K562 (cell line): ENCODE measurements around the gene SH3BGR. TPM values are rescaled to one million over a fixed set of nuclear protein-coding genes. Genes with fewer than 3 reads are reported as not detected.

ENCODE experiments used
- ATAC-seq: fragments of 200-7000 bp; cut with Tn5 transposase; 3 replicates; pipeline ENCODE4 v1.9.1; 2020; ENCODE audit warnings: moderate library complexity
- BruUV-seq: library from RNA; stranded (reverse); fragments of 400-500 nt; replicated peaks from 2 replicates; lab custom pipeline; 2021; lab: Mats Ljungman, UMichigan
- CTCF ChIA-PET: fragments of 300-600 bp; formaldehyde crosslinking; extraction: SDS; loops from one replicate; lab custom pipeline; 2021; ENCODE audit warnings: low intra/inter-chr PET ratio; lab: Yijun Ruan, JAX
- POLR2A ChIA-PET: fragments of 300-600, 350-650 bp; sonication (Branson Sonifier 250); formaldehyde crosslinking; extraction: SDS; loops from one replicate; lab custom pipeline; 2021; ENCODE audit warnings: antibody characterized with exemption, inconsistent platforms; lab: Yijun Ruan, JAX
- DNase-seq, 4 experiments: peaks; one replicate each; pipeline versions ENCODE4 v3.0.0 to v3.0.0-alpha.2; 2011 to 2018; ENCODE audit warnings: low spot score in 3 of 4, mixed read lengths in 3 of 4; ENCODE audit errors: extremely low read depth in 1 of 4
- FAIRE-seq: peaks from 2 replicates; lab custom pipeline; 2011; peaks lifted over from hg19 to GRCh38; lab: Jason Lieb, UNC
- H2AFZ ChIP-seq: 2 replicates; pipeline ENCODE4 v1.6.0; 2011; ENCODE audit warnings: low read depth, low read length, control low read depth, inconsistent platforms
- H3K27ac ChIP-seq: fragments of 200-600 bp; 3 replicates; pipeline ENCODE4 v1.8.0; 2011; ENCODE audit warnings: low read depth, mild to moderate bottlenecking, control low read depth, inconsistent platforms, low read length, moderate library complexity, mixed read lengths; ENCODE audit errors: extremely low read depth
- H3K27me3 ChIP-seq, 2 experiments: fragments of 300-600 bp in 1 of 2; 2 replicates in 1 of 2; 3 replicates in 1 of 2; pipeline versions ENCODE4 v1.6.0 to v1.8.0; 2011; ENCODE audit warnings: inconsistent platforms in 2 of 2, low read length in 2 of 2, mild to moderate bottlenecking in 1 of 2, mixed read lengths in 1 of 2, moderate library complexity in 1 of 2; ENCODE audit not compliant: control insufficient read depth in 2 of 2, insufficient read depth in 2 of 2
- H3K36me3 ChIP-seq: fragments of 300-600 bp; 3 replicates; pipeline ENCODE4 v1.8.0; 2011; ENCODE audit warnings: mild to moderate bottlenecking, low read length, inconsistent platforms; ENCODE audit not compliant: control insufficient read depth, insufficient read depth
- H3K4me1 ChIP-seq, 2 experiments: fragments of 200-600 bp in 1 of 2; replicated peaks in 1 of 2; 2 replicates in 1 of 2; 3 replicates in 1 of 2; pipeline versions ENCODE4 v1.5.1 to v1.8.0; 2011; ENCODE audit warnings: inconsistent platforms in 2 of 2, low read length in 2 of 2, mild to moderate bottlenecking in 1 of 2, mixed read lengths in 1 of 2, moderate library complexity in 1 of 2; ENCODE audit not compliant: control insufficient read depth in 2 of 2, insufficient read depth in 2 of 2
- H3K4me2 ChIP-seq: 2 replicates; pipeline ENCODE4 v1.6.1; 2011; ENCODE audit warnings: low read length, control low read depth, inconsistent platforms, mixed read lengths; ENCODE audit not compliant: insufficient read depth
- H3K4me3 ChIP-seq: fragments of 200-600 bp; sonication (generic), shearing (Covaris generic); 2 replicates; pipeline ENCODE4 v1.5.1; 2016; ENCODE audit warnings: control low read depth, inconsistent platforms
- H3K79me2 ChIP-seq: fragments of 200-600 bp; 3 replicates; pipeline ENCODE4 v1.8.0; 2011; ENCODE audit warnings: low read length, inconsistent platforms; ENCODE audit not compliant: control insufficient read depth, insufficient read depth
- H3K9ac ChIP-seq, 2 experiments: 2 replicates each; pipeline versions ENCODE4 v1.6.0 to v1.6.1; 2011; ENCODE audit warnings: low read depth in 2 of 2, low read length in 2 of 2, control low read depth in 1 of 2, inconsistent platforms in 1 of 2, mild to moderate bottlenecking in 1 of 2, mixed read lengths in 1 of 2; ENCODE audit not compliant: insufficient read depth in 1 of 2
- H3K9me1 ChIP-seq: one replicate; pipeline ENCODE4 v1.6.0; 2011; ENCODE audit warnings: inconsistent platforms, mild to moderate bottlenecking, low read length, moderate library complexity; ENCODE audit not compliant: control insufficient read depth, insufficient read depth
- H3K9me3 ChIP-seq: replicated peaks from 2 replicates; pipeline ENCODE4 v1.5.1; 2011; ENCODE audit warnings: low read depth, low read length, inconsistent platforms; ENCODE audit not compliant: control insufficient read depth, insufficient read depth
- H4K20me1 ChIP-seq: replicated peaks from 2 replicates; pipeline ENCODE4 v1.6.1; 2011; ENCODE audit warnings: low read length, inconsistent platforms, mixed read lengths; ENCODE audit not compliant: control insufficient read depth, insufficient read depth
- ELF2 ChIP-seq: fragments of 250-450 bp; sonication (Bioruptor Pico); IDR thresholded peaks from 2 replicates; pipeline ENCODE4 v1.5.0; 2021; ENCODE audit warnings: mild to moderate bottlenecking
- ETV1 ChIP-seq: fragments of 450-650 bp; conservative IDR thresholded peaks from 2 replicates; pipeline ENCODE4 v1.6.1; 2016; ENCODE audit warnings: missing genetic modification characterization, control low read depth, low read depth, missing compliant biosample characterization
- FOSL1 ChIP-seq: fragments of 200-800 bp; sonication (Bioruptor generic); conservative IDR thresholded peaks from 2 replicates; pipeline ENCODE4 v1.6.1; 2016; ENCODE audit warnings: missing genetic modification characterization, missing compliant biosample characterization
- HOXB6 ChIP-seq: fragments of 250-450 bp; sonication (Bioruptor Pico); IDR thresholded peaks from 2 replicates; pipeline ENCODE4 v1.5.1; 2022; ENCODE audit warnings: mild to moderate bottlenecking, borderline replicate concordance
- MEF2A ChIP-seq: IDR thresholded peaks from 2 replicates; pipeline ENCODE4 v1.6.1; 2011; ENCODE audit warnings: low read depth, mild to moderate bottlenecking, low read length, moderate library complexity; ENCODE audit not compliant: control insufficient read depth
- MTA3 ChIP-seq: fragments of 450-650 bp; formaldehyde crosslinking; IDR thresholded peaks from 2 replicates; pipeline ENCODE4 v1.6.1; 2017; ENCODE audit warnings: mild to moderate bottlenecking, borderline replicate concordance
- NBN ChIP-seq: fragments of 450-650 bp; IDR thresholded peaks from 2 replicates; pipeline ENCODE4 v1.6.1; 2016; ENCODE audit warnings: low read depth, mild to moderate bottlenecking
- NCOA1 ChIP-seq: fragments of 450-650 bp; IDR thresholded peaks from 2 replicates; pipeline ENCODE4 v1.6.1; 2016; ENCODE audit warnings: low read depth
- POLR2G ChIP-seq: fragments of 200-400 bp; formaldehyde crosslinking; IDR thresholded peaks from 2 replicates; pipeline ENCODE4 v1.6.1; 2017; ENCODE audit warnings: low read depth, mild to moderate bottlenecking, antibody characterized with exemption, low read length, moderate library complexity
- RBFOX2 ChIP-seq: fragments of 200-400 bp; formaldehyde crosslinking; IDR thresholded peaks from 2 replicates; pipeline ENCODE4 v1.6.1; 2017; ENCODE audit warnings: low read depth, mild to moderate bottlenecking, low read length, moderate library complexity
- TAF1 ChIP-seq: IDR thresholded peaks from 2 replicates; pipeline ENCODE4 v1.6.1; 2011; ENCODE audit warnings: mild to moderate bottlenecking, low read length, moderate library complexity; ENCODE audit not compliant: insufficient read depth, control insufficient read depth, severe bottlenecking; ENCODE audit errors: extremely low read depth
- ZFP36 ChIP-seq: fragments of 150-350 bp; IDR thresholded peaks from 2 replicates; pipeline ENCODE4 v1.6.1; 2018; ENCODE audit warnings: low read length, low read depth; ENCODE audit not compliant: partially characterized antibody
- ZNF444 ChIP-seq: fragments of 250-450 bp; sonication (Bioruptor Pico); IDR thresholded peaks from 2 replicates; pipeline ENCODE4 v1.4.0; 2020; ENCODE audit warnings: mild to moderate bottlenecking, moderate library complexity
- WGBS: fragments of 100-300 bp; shearing (Covaris generic); methylation state at CpG from one replicate; pipeline ENCODE4 v1.1.6; 2016; ENCODE audit warnings: low coverage, mixed read lengths; ENCODE audit not compliant: insufficient coverage; ENCODE audit errors: missing lambda C conversion rate; 5-methylcytosine and 5-hydroxymethylcytosine counted together
- in situ Hi-C: fragments of 300-500 bp; cut with MboI; formaldehyde crosslinking; loops from 4 replicates; pipeline ENCODE4 v1.15.0; 2018; ENCODE audit warnings: inconsistent platforms, mixed read lengths
- intact Hi-C: fragments of 100-400 bp; cut with micrococcal nuclease; formaldehyde crosslinking; loops from 2 replicates; pipeline ENCODE4 v1.14.2; 2022
- polyA plus RNA-seq, 8 experiments: library from polyadenylated mRNA; depleted of rRNA in 4 of 8; stranded (reverse) in 5 of 8; unstranded in 3 of 8; fragments of >200 nt; fragmentation: Nextera tagmentation in 2 of 8; fragmentation: Illumina TruSeq in 1 of 8; extraction: Ambion mirVana in 2 of 8; extraction: Trizol in 1 of 8; gene quantifications; 2 replicates each; pipeline versions ENCODE4 v1.2.1 to v1.2.3, GENCODE V29; 2011 to 2014; ENCODE audit warnings: inconsistent platforms in 1 of 8, missing spikeins in 1 of 8
- total RNA-seq, 7 experiments: library from RNA; depleted of rRNA in 6 of 7; stranded (reverse); fragments of >200 nt in 6 of 7; fragmentation: Illumina TruSeq in 2 of 7; extraction: Trizol in 2 of 7; gene quantifications; 2 replicates each; pipeline versions ENCODE4 v1.2.1 to v1.2.3, GENCODE V29; 2011 to 2021; ENCODE audit warnings: low replicate concordance in 1 of 7
- TF ChIP-seq, protein P1 (sequence below): fragments of 450-650 bp; conservative IDR thresholded peaks from 2 replicates; pipeline ENCODE4 v1.6.1; 2016; ENCODE audit warnings: missing genetic modification characterization, low read depth, mild to moderate bottlenecking, control low read depth, missing compliant biosample characterization
- TF ChIP-seq, protein P2 (sequence below): sonication (generic); formaldehyde crosslinking; IDR thresholded peaks from 2 replicates; pipeline ENCODE4 v1.8.1; 2023; ENCODE audit warnings: mild to moderate bottlenecking, missing genetic modification reagents, moderate library complexity
- TF ChIP-seq, protein P3 (sequence below): fragments of 450-650 bp; formaldehyde crosslinking; conservative IDR thresholded peaks from 2 replicates; pipeline ENCODE4 v1.4.0; 2022; ENCODE audit warnings: mild to moderate bottlenecking, missing genetic modification characterization

The SH3BGR gene
- total and polyA plus RNA-seq, 9 of the 15 experiments (the other 6 are each of a cell fraction or from before 2014, with no cell fraction given) = 6.6 to 42.9 (median 25.6) TPM

DNA sequence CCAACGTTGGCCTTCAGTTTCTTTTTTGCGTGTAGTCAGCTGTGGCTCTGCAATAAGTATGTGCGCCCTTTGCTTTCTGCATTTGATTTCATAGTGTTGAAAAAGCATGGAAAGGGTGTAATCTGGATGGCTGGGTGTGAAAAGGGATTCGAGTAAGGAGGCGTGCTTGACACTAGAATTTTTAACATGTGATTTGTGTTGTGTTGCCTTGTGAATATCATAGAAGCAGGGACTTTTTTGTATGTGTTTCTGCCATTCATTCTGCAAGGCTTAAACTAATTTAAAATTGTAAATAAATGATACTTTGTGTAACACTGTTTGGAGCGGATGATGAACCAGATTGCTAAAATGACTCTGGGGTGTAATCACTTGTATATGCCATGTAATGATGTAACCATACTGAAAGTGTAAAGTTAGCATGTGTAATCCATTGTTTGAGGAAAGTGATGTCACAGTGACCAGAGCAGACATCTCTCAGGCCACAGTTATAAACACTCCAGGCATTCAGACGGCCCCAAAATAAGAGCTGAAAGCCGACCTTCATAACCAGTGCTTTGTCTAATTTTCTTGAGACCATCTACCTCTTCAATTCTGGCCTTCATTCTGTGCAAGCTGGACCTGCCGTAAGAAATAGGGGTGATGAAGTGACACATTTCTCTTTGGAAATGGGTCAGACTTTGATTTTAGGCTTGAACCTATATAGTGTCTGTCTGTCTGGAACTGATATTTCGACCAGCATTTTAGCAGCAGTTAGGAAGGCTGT is 618 bp downstream of the SH3BGR start (continued):
- TF ChIP-seq, protein P1, sequence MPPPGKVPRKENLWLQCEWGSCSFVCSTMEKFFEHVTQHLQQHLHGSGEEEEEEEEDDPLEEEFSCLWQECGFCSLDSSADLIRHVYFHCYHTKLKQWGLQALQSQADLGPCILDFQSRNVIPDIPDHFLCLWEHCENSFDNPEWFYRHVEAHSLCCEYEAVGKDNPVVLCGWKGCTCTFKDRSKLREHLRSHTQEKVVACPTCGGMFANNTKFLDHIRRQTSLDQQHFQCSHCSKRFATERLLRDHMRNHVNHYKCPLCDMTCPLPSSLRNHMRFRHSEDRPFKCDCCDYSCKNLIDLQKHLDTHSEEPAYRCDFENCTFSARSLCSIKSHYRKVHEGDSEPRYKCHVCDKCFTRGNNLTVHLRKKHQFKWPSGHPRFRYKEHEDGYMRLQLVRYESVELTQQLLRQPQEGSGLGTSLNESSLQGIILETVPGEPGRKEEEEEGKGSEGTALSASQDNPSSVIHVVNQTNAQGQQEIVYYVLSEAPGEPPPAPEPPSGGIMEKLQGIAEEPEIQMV (tag) = 0 out of 2 replicates have a peak, but pooled peaks have one; percentile 3
- TF ChIP-seq NBN (0 out of 2 replicates have a peak, but pooled peaks have one; percentile 27), TAF1 (no peak), NCOA1 (0 out of 2 replicates have a peak, but pooled peaks have one; percentile 42), MEF2A (peak; percentile 87)

DNA sequence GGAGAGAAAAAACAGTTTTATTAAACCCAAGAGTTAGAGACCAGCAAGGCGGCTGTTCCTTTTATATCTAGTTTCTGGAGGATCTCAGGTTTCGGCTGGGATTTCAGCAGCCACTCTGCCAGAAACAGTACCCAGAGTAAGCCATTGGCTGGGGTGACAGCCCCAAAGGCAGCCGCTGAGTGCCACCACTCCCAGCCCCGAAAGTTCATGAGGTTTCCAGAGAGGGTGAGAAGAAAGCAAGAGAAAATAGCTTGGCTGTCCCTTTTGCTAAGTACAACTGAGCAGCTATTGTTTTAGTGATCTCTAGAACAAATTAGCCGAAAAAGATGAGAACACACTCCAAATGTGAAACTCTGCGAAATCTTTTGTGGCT is 1.2 kb downstream of the SH3BGR start:
- Histone ChIP-seq H3K79me2 (no peaks in the 10 kb centered on the region), H3K36me3 (no peaks in the 10 kb centered on the region), H3K4me1 (peaks cover 17 to 25% of the 10 kb centered on the region in 2 experiments), H3K27ac (peak overlapping the region; percentile 74; the same call in 2 of the 3 replicates), H4K20me1 (no peaks in the 10 kb centered on the region), H3K9me1 (no peaks in the 10 kb centered on the region), H3K4me2 (peak overlapping the region; percentile 72), H3K4me3 (peak overlapping the region; percentile 6; the same call in 1 of the 2 replicates), H3K9me3 (no peaks in the 10 kb centered on the region), H3K27me3 (no peaks in the 10 kb centered on the region), H3K9ac (peak overlapping the region; percentile 55 to 65; a peak in 3 of 4 replicates), H2AFZ (peak overlapping the region; percentile 83)
- POLR2A ChIA-PET = interaction anchor here (0.8 to 2.5 kb wide), 5 partner anchors 8 to 105 kb away, joined by 3 to 19 read pairs (median 4); no protein-coding TSS in a partner anchor
- no peak for DNase-seq
- intact Hi-C loops = no loop called here
- 38% methylated on average over 6 of the region's 6 CpGs for WGBS
- in situ Hi-C loops = no loop called here
- ATAC-seq = peak; percentile 3; the same call in 2 of the 3 replicates
- CTCF ChIA-PET = no interaction called here
- TSS peak; percentile 82 for BruUV-seq
- no peak for FAIRE-seq
- TF ChIP-seq HOXB6 (no peak; the same call in 1 of the 2 replicates), RBFOX2 (peak; percentile 64), POLR2G (0 out of 2 replicates have a peak, but pooled peaks have one; percentile 1), ZFP36 (no peak), MTA3 (no peak), FOSL1 (tag) (0 out of 2 replicates have a peak, but pooled peaks have one; percentile 15), ELF2 (CRISPR knock-in tag) (no peak), ZNF444 (CRISPR knock-in tag) (no peak), ETV1 (tag) (no peak)
- TF ChIP-seq, protein P2, sequence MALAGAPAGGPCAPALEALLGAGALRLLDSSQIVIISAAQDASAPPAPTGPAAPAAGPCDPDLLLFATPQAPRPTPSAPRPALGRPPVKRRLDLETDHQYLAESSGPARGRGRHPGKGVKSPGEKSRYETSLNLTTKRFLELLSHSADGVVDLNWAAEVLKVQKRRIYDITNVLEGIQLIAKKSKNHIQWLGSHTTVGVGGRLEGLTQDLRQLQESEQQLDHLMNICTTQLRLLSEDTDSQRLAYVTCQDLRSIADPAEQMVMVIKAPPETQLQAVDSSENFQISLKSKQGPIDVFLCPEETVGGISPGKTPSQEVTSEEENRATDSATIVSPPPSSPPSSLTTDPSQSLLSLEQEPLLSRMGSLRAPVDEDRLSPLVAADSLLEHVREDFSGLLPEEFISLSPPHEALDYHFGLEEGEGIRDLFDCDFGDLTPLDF = no peak
- TF ChIP-seq, protein P3, sequence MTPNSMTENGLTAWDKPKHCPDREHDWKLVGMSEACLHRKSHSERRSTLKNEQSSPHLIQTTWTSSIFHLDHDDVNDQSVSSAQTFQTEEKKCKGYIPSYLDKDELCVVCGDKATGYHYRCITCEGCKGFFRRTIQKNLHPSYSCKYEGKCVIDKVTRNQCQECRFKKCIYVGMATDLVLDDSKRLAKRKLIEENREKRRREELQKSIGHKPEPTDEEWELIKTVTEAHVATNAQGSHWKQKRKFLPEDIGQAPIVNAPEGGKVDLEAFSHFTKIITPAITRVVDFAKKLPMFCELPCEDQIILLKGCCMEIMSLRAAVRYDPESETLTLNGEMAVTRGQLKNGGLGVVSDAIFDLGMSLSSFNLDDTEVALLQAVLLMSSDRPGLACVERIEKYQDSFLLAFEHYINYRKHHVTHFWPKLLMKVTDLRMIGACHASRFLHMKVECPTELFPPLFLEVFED (CRISPR knock-in tag) = peak; percentile 71; the same call in 1 of the 2 replicates
